GM18508 (cell line): ENCODE measurements around the gene ZBTB16.

Source experiments
- ATAC-seq: cut with Tn5 transposase; IDR thresholded peaks from one replicate; pipeline ENCODE4 v1.9.1; 2021; ENCODE audit warnings: moderate number of reproducible peaks; ENCODE audit not compliant: insufficient read depth, unreplicated experiment

ZBTB16 gene

GRCh38 chr11:114265122-114265878, 205.8 kb downstream of the ZBTB16 start:
- no peak for ATAC-seq

DNA sequence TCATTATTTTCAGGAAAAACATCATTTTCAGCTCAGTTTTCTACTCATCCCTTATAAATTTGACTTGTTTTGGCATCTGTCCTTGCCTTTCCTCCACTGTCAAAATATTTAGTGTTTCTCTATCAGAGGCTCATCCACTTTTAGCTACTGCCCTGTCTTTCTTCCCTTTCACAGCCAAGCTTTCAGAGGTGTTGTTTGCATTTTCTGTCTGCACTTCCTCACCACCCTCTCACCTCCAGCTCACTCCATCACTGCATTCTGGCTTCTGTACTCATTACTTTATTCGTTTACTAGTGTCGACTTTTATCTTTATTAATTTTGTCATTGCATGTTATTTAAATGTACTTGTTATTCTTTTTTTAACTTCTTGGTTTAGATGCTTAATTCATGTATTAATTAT, 210.0 kb downstream of the ZBTB16 start:
- ATAC-seq = no peak

DNA sequence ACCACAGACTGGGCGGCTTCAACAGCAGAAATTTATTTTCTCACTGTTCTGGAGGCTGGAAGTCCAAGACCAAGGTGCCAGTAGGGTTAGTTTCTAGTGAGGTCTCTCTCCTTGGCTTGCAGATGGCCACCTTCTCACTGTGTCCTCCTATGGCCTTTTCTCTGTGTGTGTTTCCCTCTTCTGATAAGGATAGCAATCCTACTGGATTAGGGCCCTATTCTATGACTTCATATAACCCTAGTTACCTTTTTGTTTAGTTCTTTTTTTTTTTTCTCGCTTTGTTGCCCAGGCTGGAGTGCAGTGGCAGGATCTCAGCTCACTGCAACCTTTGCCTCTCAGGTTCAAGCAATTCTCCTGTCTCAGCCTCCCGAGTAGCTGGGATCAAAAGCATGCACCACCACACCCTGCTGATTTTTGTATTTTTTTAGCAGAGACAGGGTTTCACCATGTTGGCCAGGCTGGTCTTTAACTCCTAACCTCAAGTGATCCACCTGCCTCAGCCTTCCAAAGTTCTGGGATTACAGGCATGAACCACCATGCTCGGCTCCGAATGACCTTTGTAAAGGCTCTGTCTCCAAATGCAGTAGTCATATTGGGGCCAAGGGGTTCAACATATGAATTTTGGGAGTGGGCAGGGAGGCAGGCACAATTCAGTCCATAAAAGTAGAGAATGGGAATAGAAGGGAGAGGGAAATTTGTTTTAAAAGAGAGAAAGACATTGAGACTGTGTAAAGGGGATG, 211.2 kb downstream of the ZBTB16 start:
- ATAC-seq = no peak

DNA sequence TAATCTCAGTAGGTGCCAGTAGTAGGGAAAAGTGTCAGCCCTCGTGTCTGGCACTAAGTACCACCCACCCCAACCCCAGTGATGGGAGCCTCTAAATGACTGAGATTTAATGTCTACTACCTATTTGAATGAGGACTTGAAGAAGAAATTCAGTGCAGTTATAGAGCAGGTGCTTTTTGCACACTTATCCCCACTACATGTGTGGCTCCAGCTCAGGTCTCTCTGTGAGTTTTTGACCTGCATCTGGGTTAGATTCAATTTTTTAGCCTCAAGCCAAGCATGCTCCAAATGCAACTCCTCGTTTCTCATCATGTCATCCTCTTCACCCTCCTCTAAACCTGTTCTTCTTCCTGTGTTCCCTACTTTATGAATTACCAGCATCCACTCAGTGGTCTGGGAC, 211.8 kb downstream of the ZBTB16 start:
- no peak for ATAC-seq

GRCh38 chr11:114272311-114272710, 212.8 kb downstream of the ZBTB16 start:
- no peak for ATAC-seq

DNA sequence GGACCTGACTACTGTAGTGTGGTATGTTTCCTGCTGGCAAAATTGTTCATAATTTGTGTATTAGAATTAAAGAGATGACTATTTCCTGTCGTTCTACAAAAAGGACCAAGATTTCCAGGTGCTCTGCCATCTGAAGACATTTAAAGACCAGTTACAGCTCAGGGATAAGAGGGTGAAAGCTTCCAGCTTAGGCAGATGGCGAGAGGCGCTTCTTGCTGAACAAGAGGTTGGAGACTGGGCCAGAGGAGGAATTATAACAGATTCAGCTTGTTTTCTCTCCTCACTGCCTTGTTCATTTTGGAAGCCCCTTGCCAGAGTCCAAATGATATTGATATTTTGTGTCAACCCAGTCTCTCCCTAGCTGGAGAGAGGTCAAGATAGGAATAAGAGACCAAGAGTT, 213.6 kb downstream of the ZBTB16 start:
- no peak for ATAC-seq

- no peak for ATAC-seq
These were observed 214.6 kb downstream of the ZBTB16 start for GRCh38 chr11:114273890-114274635.

DNA sequence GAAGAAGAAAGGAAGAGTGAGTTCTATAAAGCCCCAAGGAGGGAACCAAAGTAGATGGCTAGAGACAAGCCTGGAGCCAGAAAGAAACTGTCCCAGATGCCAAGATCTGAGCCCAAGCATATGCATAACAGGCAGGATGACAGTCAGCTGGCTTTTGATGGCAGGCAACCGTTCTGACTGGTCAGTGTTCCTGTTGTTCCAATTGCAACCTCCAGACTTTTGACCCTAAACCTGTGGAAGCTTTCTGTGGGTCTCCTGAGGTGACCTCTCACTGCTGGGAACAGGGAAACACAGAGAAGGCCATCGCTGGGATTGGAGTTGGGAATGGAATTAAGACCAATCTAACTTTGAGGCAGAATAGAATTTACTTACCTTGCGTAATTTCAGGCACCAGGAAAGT, 215.1 kb downstream of the ZBTB16 start:
- ATAC-seq = no peak

- ATAC-seq = no peak
These were observed 215.8 kb downstream of the ZBTB16 start for GRCh38 chr11:114275280-114275679.

- no peak for ATAC-seq
These were observed 216.6 kb downstream of the ZBTB16 start for GRCh38 chr11:114276077-114276476.

DNA sequence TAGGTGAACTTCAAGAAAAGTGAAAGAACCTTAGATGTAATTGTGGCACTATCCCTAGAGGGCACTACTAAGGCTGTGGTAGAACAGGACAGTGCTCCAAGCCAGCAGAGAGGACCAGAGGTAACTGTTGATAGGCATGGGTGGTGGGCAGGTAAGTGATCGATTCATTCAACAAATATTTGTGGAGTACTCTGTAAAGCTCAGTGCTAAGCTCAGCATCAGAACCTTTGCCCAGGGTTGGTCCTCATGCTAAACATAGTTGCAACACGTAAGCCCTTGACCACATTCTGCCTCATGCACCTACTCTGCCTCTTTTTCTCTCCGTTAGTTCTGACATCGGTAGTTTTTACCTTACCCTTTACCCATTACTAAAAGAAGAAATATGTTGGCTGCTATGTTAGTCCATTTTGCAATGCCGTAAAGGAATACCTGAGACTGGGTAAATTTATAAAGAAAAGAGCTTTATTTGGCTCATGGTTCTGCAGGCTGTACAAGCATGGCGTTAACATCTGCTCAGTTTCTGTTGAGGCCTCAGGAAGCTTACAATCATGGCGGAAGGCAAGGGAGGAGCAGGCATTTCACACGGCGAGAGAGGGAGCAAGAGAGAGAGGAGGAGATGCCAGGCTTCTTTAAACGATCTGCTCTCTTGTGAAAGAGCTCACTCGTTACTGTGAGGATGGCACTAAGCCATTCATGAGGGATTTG, 218.3 kb downstream of the ZBTB16 start:
- no peak for ATAC-seq

DNA sequence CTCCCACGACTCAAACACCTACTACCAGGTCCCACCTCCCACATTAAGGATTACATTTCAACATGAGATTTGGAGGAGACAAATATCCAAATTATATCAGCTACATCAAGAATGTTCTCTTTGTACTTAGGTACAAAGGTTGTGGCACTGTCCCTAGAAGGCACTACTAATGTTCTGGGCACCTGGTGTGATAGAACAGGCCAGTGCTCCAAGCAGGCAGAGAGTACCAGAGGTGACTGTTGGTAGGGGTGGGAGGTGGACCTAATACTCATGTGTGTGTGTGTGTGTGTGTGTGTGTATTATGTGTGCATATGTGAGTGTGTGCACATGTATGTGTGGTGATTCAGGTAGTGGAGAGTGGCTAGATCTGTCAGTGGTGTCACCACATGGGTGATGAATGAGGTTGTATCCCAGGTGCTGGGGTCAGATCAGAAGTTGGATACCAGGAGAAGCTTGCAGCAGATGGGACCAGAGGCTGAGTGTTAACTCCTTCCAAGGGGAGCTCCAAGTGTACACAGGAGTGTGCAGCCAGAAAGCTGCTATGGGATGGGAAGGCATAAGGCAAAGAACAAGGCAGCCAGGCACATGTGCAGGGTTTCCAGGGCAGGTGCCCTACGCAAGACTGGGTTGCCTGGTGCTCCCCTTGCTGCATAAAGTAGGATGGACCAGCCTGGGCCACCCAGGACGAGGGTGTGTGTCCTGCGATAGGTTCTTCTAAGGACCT, 219.0 kb downstream of the ZBTB16 start:
- ATAC-seq = no peak

- ATAC-seq = no peak
These were observed 220.5 kb downstream of the ZBTB16 start for GRCh38 chr11:114279792-114280546.

DNA sequence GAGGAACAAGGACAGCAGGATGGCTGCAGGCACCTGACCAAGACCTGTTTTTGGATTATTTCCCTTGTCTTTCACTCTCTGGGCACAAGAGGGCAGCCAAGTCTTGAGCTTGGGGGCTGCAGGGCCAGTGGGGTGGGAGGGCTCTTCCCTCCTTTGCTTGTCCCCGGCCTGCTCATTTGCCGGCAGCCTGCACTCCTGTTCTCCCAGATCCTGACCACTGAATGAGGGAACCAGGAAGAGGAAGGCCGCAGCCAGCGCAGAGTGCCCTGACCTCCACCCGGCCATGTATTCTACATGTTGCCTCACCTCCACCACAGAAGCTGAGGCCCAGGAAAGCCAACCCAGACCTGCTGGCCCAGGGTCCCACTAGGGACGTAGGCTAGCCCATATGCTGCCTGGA, 221.2 kb downstream of the ZBTB16 start:
- no peak for ATAC-seq

DNA sequence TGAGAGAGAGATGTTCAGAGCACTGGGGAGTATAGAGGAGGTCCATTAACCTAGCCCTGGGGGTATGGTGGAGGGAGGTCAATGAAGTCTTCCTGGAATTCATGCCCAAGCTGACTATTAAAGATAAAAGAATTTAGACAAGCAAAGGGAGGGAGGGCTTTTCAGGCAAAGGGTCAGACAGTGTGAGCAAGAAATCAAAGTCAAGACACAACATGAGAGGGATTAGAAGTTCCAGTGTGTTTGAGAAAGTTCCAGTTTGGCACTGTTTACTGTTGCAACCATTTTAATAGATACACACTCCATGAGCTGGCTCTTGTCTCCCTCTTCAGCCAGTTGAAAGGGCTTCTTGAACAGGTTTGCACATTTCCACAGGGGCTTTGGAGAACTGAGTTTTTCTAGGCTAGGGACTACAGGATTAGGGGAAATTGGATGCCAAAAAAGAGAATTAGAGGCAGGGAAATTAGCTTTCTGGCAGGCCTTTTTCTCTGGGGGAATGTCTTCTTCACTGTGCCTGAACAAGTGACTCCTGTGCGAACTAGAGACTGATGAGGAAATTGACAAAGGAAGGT, 222.0 kb downstream of the ZBTB16 start:
- ATAC-seq = no peak

DNA sequence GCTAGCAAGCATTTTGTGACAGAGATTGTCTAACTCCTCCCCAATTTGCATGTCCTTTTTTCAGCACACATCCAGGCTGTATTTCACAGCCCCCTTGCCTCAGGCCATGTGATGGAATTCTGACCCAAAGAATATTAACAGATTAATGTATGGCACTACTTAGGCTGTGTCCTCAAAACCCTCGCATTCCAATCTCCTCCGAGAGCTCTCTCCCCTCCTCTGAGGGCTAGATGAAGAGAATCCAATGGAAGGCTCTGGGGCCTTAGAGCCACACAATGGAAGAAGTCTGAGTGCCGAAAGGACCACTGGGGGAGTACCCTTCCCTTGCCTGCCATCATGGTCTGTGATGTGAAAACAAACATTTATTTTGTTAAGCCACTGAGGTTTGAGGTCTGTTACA, 223.0 kb downstream of the ZBTB16 start:
- ATAC-seq = no peak

DNA sequence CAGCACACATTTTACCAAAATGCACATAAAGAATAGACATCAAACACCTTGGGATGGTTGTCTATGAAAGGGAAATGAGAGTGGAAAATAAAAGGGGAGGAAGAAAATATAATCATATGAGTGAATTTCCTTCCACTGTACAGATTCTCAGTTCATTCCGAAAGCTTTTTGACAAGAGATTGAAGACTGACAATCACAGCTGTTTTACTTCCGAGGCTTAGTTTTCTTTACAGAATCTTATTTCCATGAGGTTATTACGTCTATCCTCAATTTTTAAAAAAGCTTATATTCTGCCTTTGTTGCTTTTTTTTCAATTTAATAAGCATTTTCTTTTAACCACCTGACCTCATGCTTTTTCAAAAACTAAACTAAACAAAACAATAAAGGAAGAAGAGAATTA, 223.9 kb downstream of the ZBTB16 start:
- ATAC-seq = no peak

- no peak for ATAC-seq
These were observed 224.5 kb downstream of the ZBTB16 start for GRCh38 chr11:114284021-114284420.

DNA sequence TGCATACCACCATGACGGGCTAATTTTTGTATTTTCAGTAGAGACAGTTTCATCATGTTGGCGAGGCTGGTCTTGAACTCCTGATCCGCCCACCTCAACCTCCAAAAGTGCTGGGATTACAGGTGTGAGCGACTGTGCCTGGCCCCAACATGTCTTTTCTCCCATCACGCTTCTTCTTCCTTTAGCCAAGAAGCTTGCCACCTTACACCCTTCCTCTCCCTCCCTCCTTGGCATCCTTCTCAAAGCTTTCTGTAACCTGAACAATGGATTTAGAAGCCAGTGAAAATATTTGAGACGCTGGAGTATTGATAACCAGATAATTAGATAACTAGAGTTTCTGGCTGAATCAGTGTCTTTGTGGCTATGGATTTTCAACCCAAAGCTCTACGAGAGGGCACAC, 225.4 kb downstream of the ZBTB16 start:
- ATAC-seq = no peak
